Thoracic aorta (tissue), 2 donors: ENCODE measurements around the gene LRRTM4. TPM values are rescaled to one million over a fixed set of nuclear protein-coding genes. Genes with fewer than 3 reads are reported as not detected.
"Not testable (repeated sequence)": the region's sequence is repeated elsewhere in the genome, so short reads cannot be mapped to it uniquely, and the experiment has no call there.

Experiments used
- ATAC-seq: fragments of 150-250 bp; one replicate; pipeline ENCODE4 v1.8.0; 2017; ENCODE audit warnings: low read depth; ENCODE audit not compliant: insufficient number of reproducible peaks, low FRiP score
- DNase-seq: peaks from one replicate; pipeline ENCODE4 v3.0.0-alpha.2; 2020; ENCODE audit warnings: low spot score
- H3K27ac ChIP-seq, 2 donors: fragments of 200-600 bp; sonication (generic); 1 replicate in 1 of 2; 2 replicates in 1 of 2; pipeline ENCODE4 v1.5.1; 2016; ENCODE audit warnings: mild to moderate bottlenecking in 2 of 2, moderate library complexity in 2 of 2
- H3K27me3 ChIP-seq: fragments of 200-600 bp; sonication (generic); replicated peaks from 2 replicates; pipeline ENCODE4 v1.6.0; 2016; ENCODE audit warnings: mild to moderate bottlenecking; ENCODE audit not compliant: insufficient read depth
- H3K36me3 ChIP-seq: fragments of 200-600 bp; sonication (generic); one replicate; pipeline ENCODE4 v1.5.1; 2016
- H3K4me1 ChIP-seq, 2 donors: fragments of 200-600 bp; sonication (generic); 1 replicate in 1 of 2; 2 replicates in 1 of 2; pipeline versions ENCODE4 v1.5.1 to v1.6.0; 2016; ENCODE audit warnings: low read depth in 2 of 2, mild to moderate bottlenecking in 1 of 2; ENCODE audit not compliant: control insufficient read depth in 1 of 2
- H3K4me3 ChIP-seq: fragments of 200-600 bp; sonication (generic); 2 replicates; pipeline ENCODE4 v1.5.1; 2016; ENCODE audit warnings: mild to moderate bottlenecking
- H3K9me3 ChIP-seq: fragments of 200-600 bp; sonication (generic); 2 replicates; pipeline ENCODE4 v1.5.1; 2016
- CTCF ChIP-seq: fragments of 200-600 bp; sonication (generic); IDR thresholded peaks from one replicate; pipeline ENCODE4 v1.5.1; 2019; ENCODE audit warnings: antibody characterized with exemption
- total RNA-seq, 2 donors: library from RNA; depleted of rRNA; stranded (reverse); fragments of >200 nt; gene quantifications; one replicate each; pipeline versions ENCODE4 v1.1.0 to v1.2.3, GENCODE V29; 2016

The LRRTM4 gene
- total RNA-seq, 2 donors from 2014 or later: not detected

- no peaks in the 10 kb centered on the region for H3K9me3 ChIP-seq
- H3K4me3 ChIP-seq: no peak overlapping the region
- ATAC-seq (no peak), DNase-seq (no peak)
- H3K27me3 ChIP-seq: no peaks in the 10 kb centered on the region
- no peaks in the 10 kb centered on the region for H3K4me1 ChIP-seq
- no peak overlapping the region for H3K27ac ChIP-seq
- no peak for TF ChIP-seq CTCF
- H3K36me3 ChIP-seq: no peaks in the 10 kb centered on the region
Observed at GRCh38 chr2:77144772-77145171, 377.4 kb downstream of the LRRTM4 start.

- Histone ChIP-seq H3K27ac (no peak overlapping the region), H3K4me3 (no peak overlapping the region), H3K9me3 (no peaks in the 10 kb centered on the region), H3K27me3 (no peaks in the 10 kb centered on the region), H3K4me1 (no peaks in the 10 kb centered on the region), H3K36me3 (no peaks in the 10 kb centered on the region)
- DNase-seq (no peak), ATAC-seq (no peak)
- no peak for TF ChIP-seq CTCF
Observed at GRCh38 chr2:77142141-77142540, 380.0 kb downstream of the LRRTM4 start.

- ATAC-seq, H3K4me1 ChIP-seq, DNase-seq, H3K27ac ChIP-seq, H3K27me3 ChIP-seq, H3K4me3 ChIP-seq, H3K9me3 ChIP-seq, H3K36me3 ChIP-seq: not testable (repeated sequence)
Observed at GRCh38 chr2:77128479-77128878, 393.7 kb downstream of the LRRTM4 start.

- H3K36me3 ChIP-seq: no peaks in the 10 kb centered on the region
- peaks cover 3% of the 10 kb centered on the region for H3K9me3 ChIP-seq
- no peak for TF ChIP-seq CTCF
- H3K27me3 ChIP-seq: no peaks in the 10 kb centered on the region
- H3K4me1 ChIP-seq: no peaks in the 10 kb centered on the region
- H3K27ac ChIP-seq: no peak overlapping the region
- ATAC-seq (no peak), DNase-seq (no peak)
- no peak overlapping the region for H3K4me3 ChIP-seq
Observed at GRCh38 chr2:77127345-77127744, 394.8 kb downstream of the LRRTM4 start.

- Histone ChIP-seq H3K4me1 (no peaks in the 10 kb centered on the region), H3K27ac (no peak overlapping the region), H3K4me3 (no peak overlapping the region), H3K9me3 (no peaks in the 10 kb centered on the region), H3K27me3 (no peaks in the 10 kb centered on the region), H3K36me3 (no peaks in the 10 kb centered on the region)
- no peak for TF ChIP-seq CTCF
- ATAC-seq: no peak
- no peak for DNase-seq
Observed at GRCh38 chr2:77121518-77121917, 400.7 kb downstream of the LRRTM4 start.

GRCh38 chr2:77119333-77119732, 402.8 kb downstream of the LRRTM4 start:
- Histone ChIP-seq H3K9me3 (no peaks in the 10 kb centered on the region), H3K4me3 (no peak overlapping the region), H3K27ac (no peak overlapping the region), H3K36me3 (no peaks in the 10 kb centered on the region), H3K4me1 (no peaks in the 10 kb centered on the region), H3K27me3 (no peaks in the 10 kb centered on the region)
- no peak for TF ChIP-seq CTCF
- no peak for ATAC-seq
- DNase-seq: no peak
